NCI-H146 treated with DMSO at 0.1 percent for 48 hours (cell line): ENCODE data around the gene TARBP2.

Experiments
- DNase-seq: peaks from one replicate; lab custom pipeline; 2025; ENCODE audit not compliant: unreplicated experiment; lab: John Stamatoyannopoulos, UW

Gene TARBP2

GRCh38 chr12:53500776-53501614 is at the start of gene TARBP2:
TARBP2 (plus strand) TSS chr12:53501283; CDS start chr12:53501409, 126 bp downstream.
- peak; percentile 99 for DNase-seq

DNA sequence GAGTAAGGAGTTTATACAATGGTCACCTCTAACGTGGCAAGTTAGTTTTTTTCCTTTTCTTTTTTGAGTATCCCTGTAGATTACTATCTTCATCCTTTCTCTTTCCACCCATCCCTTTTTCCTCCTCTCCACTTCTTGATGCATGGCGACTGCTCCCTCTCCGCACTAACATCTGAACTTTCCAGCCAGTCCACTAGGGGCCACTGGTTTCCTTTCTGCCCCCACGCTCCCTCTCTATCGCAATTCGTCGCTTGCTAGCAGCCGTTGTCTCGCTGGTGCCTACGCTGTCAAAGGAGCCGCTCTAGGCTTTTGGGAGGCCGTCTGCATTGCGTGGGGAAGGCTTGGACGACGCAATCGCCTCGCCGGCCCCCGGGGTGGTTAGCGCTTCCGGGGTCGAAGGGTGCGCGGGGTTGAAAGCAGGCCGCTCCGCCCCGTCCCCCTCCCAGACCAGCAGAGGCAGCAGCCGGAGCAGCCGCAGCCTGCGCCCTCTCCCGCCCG is 49.4 kb upstream of the TARBP2 start, which contains the start of gene PCBP2:
Gene PCBP2 (plus strand): TSS at position 442 of the 498 bp plus-strand sequence. CDS start 2,699 bp downstream, outside the sequence.
- peak; percentile 99 for DNase-seq

- DNase-seq, result peak; percentile 79
Observed at GRCh38 chr12:53452159-53453077, 48.7 kb upstream of the TARBP2 start.

GRCh38 chr12:53453953-53454640 is 47.0 kb upstream of the TARBP2 start:
- no peak for DNase-seq

- no peak for DNase-seq
Observed at GRCh38 chr12:53454707-53455106, 46.4 kb upstream of the TARBP2 start.

DNA sequence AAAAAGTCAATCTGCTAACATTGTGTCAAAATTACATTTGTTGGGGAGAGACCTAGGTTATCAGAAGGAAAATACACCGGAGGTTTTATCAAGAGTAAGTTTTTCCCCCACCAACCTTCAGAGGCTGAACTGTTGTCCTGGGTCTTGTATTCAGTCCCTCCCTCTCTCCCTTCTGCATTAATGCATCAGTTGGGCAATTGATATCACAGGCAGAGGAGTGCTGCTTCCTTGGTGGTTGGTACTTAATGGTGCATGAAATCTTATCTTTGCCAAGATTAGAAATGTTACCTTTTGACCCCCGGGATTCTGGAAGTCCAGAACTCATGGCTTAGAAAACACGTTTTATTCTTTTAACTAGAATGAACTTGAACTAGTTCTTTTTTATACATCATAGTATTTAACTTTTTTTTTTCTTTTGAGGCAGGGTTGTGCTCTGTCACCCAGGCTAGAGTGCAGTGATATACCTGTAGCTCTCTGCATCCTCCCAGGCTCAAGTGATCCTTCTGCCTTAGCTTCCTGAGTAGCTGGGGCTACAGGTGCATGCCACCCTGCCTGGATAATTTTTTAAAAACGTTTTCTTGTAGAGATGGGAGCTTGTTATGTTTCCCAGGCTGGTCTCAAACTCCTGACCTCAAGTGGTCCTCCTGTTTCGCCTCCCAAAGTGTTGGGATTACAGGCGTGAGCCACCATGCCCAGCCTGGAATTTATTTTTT is 44.3 kb upstream of the TARBP2 start:
- DNase-seq, result no peak

- no peak for DNase-seq
Observed at GRCh38 chr12:53459097-53459496, 42.0 kb upstream of the TARBP2 start.

- no peak for DNase-seq
Observed at GRCh38 chr12:53461059-53461458, 40.0 kb upstream of the TARBP2 start.

DNA sequence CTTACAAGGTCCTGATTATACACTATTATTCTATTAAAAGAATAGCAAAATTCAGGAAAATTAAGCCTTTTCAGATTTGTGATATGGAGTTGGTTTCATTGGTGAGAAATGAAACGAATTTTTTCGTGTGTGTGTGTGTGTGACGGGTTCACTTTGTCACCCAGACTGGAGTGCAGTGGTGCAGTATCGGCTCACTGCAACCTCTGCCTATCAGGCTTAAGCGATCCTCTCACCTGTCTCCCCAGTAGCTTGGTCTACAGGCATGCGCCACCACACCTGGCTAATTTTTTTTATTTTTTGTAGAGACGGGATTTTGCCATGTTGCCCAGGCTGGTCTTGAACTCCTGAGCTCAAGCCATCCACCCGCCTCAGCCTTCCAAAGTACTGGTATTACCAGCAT is 39.5 kb upstream of the TARBP2 start:
- no peak for DNase-seq

DNA sequence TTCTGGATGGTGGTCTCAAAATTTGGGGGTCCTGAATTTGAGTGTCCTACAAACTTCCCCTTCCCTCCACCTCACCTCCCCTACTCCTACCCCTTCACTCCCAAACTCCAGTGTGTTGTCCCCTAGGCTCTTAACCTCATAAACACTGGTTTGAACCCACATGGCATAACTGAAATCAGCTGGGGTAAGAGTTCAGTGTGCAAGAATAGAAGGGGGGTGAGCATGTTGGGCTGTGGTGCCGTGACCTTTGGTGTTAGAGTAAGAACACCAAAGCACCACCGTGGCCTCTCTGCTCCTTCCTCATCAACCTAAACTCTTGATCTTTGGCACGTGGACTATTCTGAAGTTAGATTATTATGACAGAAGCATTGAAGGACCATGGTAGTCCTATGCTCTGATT is 38.1 kb upstream of the TARBP2 start:
- no peak for DNase-seq

DNA sequence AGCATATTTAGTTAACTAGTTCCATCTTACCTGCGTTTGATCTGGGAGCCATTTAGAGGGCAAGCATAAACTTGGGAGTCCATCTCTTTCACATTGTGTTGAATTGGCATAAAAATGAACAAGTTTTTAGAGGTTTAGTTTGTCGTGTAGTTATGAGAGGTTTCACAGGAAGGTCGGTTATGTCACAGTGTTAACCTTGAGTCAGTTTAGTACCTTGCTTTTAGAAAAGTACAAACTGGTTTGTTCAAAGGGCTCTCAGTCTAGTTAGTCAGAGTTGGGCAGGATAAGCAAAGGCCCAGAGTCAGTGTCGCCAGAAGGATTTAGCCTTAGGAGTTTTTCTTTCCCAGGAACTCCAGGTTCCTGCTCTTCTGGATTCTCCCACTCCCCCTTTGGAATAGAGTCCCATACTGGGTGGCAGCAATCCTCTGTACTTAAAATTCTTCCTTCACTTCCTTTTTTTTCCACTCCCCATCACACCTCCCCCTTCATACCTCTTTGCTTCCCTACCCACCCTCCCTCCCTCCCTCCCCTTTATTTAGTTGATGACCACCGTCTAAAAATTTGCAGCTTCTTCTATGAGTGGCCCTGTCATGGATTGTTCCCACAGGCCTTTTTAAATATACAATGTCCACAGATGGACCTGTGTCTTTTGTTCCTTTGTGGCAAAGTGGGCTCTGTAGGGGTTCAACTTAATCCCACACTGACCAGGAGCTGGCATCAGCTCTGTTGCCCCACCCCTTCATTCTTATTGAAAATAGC is 37.1 kb upstream of the TARBP2 start:
- no peak for DNase-seq

- DNase-seq, result no peak
Observed at GRCh38 chr12:53464685-53465418, 36.2 kb upstream of the TARBP2 start.

GRCh38 chr12:53465679-53466078 is 35.4 kb upstream of the TARBP2 start:
- DNase-seq, result no peak

- no peak for DNase-seq
Observed at GRCh38 chr12:53466640-53467039, 34.4 kb upstream of the TARBP2 start.

GRCh38 chr12:53467082-53467481 is 34.0 kb upstream of the TARBP2 start:
- no peak for DNase-seq

- no peak for DNase-seq
Observed at GRCh38 chr12:53467880-53468279, 33.2 kb upstream of the TARBP2 start.

DNA sequence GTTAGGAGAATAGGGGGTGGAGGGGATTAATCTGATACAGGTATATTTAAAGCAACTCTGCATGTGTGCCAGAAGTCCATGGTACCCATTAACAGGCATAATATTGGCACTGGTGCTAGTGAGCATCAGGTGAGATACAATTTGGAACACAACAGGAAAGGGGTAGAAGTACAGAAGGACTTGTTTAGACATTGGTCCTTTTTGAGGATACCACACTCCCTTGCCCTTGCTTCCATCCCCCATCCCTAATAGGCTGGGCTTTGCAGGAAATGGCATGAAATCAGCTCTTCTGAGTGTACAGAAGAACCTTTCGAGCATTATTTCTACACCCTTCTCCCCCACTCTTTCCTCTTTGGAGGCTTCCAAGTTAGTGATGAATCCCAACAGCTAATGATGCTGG is 32.8 kb upstream of the TARBP2 start:
- no peak for DNase-seq

DNA sequence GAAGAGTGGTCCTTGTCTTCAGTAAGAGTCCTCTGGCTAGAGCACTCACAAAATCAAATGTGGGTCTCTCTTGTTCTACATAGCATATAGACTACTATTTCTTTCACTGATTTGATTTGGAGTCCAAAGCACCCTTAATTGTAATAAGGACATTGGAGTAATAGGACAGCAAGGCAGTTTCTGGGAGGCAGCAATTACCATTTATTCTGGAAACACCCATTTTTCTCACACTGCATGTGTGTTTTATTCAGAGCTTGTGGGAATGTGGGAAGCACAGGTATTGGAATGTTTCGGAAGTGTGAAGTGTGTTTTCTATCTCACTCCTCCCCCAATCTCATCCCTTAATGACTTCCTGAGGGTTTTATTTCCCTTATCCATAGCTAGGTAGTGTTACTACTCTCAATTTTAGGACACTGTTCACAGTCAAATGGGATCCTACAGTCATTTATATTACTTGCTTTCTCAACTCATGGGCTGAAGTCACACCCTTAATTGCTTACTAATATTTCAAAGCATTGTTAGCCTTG is 29.0 kb upstream of the TARBP2 start:
- DNase-seq, result no peak

GRCh38 chr12:53474077-53474476 is 27.0 kb upstream of the TARBP2 start:
- DNase-seq, result no peak
